Kidney (tissue), 14 donors: Measurements from ENCODE around the gene TTC24. TPM values are rescaled to one million over a fixed set of nuclear protein-coding genes. Genes with fewer than 3 reads are reported as not detected.

Experiments used
- DNase-seq, 5 donors: peaks; one replicate each; pipeline ENCODE4 v3.0.0-alpha.2; 2013 to 2020
- FAIRE-seq: peaks from 2 replicates; lab custom pipeline; 2012; peaks lifted over from hg19 to GRCh38; lab: Jason Lieb, UNC
- H3K27ac ChIP-seq, 2 donors: one replicate each; pipeline ENCODE4 v1.7.0; 2013; ENCODE audit warnings: low read depth in 2 of 2, low read length in 2 of 2, inconsistent platforms in 1 of 2
- H3K27me3 ChIP-seq: one replicate; pipeline ENCODE4 v1.7.1; 2013; ENCODE audit warnings: low read length, inconsistent platforms; ENCODE audit not compliant: control insufficient read depth, insufficient read depth
- H3K36me3 ChIP-seq, 3 donors: one replicate each; pipeline versions ENCODE4 v1.7.0 to v1.7.1; 2013; ENCODE audit warnings: low read length in 3 of 3, control low read depth in 1 of 3, inconsistent platforms in 1 of 3; ENCODE audit not compliant: insufficient read depth in 3 of 3, control insufficient read depth in 2 of 3
- H3K4me1 ChIP-seq, 3 donors: one replicate each; pipeline versions ENCODE4 v1.7.0 to v1.7.1; 2013; ENCODE audit warnings: low read length in 3 of 3, inconsistent platforms in 1 of 3, low read depth in 1 of 3; ENCODE audit not compliant: control insufficient read depth in 2 of 3, insufficient read depth in 2 of 3
- H3K4me3 ChIP-seq, 3 donors: one replicate each; pipeline versions ENCODE4 v1.7.0 to v1.8.1; 2013; ENCODE audit warnings: low read length in 3 of 3, control low read depth in 1 of 3, inconsistent platforms in 1 of 3
- H3K9ac ChIP-seq, 3 donors: one replicate each; pipeline versions ENCODE4 v1.7.0 to v1.7.1; 2013; ENCODE audit warnings: low read length in 3 of 3, control low read depth in 1 of 3, inconsistent platforms in 1 of 3
- H3K9me3 ChIP-seq, 3 donors: one replicate each; pipeline versions ENCODE4 v1.7.0 to v1.7.1; 2013; ENCODE audit warnings: low read length in 3 of 3, control low read depth in 1 of 3, inconsistent platforms in 1 of 3; ENCODE audit not compliant: control insufficient read depth in 2 of 3, insufficient read depth in 1 of 3
- CTCF ChIP-seq: IDR thresholded peaks from 3 replicates; pipeline ENCODE4 v1.5.1; 2012; ENCODE audit warnings: mild to moderate bottlenecking, moderate library complexity, borderline replicate concordance; ENCODE audit not compliant: insufficient read depth; ENCODE audit errors: extremely low read depth
- intact Hi-C: fragments of 100-400 bp; cut with DNase I; formaldehyde crosslinking; loops from one replicate; pipeline ENCODE4 v1.11.1; 2022
- polyA plus RNA-seq: library from polyadenylated mRNA; stranded (reverse); fragments of 350-450 nt; fragmentation: Illumina TruSeq; extraction: RNeasy Lipid Tissue Mini Kit (QIAGEN cat#74804); gene quantifications from one replicate; pipeline ENCODE4 v1.2.3, GENCODE V29; 2014; ENCODE audit warnings: low read depth, low replicate concordance; ENCODE audit not compliant: insufficient read depth
- total RNA-seq: library from RNA; stranded (reverse); fragmentation: NEBNext Ultra II Directional; extraction: Animal tissue kit (Norgen Biotek cat#: 25700); gene quantifications from one replicate; pipeline ENCODE4 v1.2.1, GENCODE V29; 2021
- donor health status: control.
- donor health status: control.
- donor health status: control.
- donor health status: control.
- donor health status: control.
- donor health status: DM: yes; HTN: yes; CAD: no.
- donor health status: Normal renal cell carcinoma (clear cell type).

TTC24 gene
- total and polyA plus RNA-seq, 2 donors from 2014 or later = 0.57 TPM; not detected in 1

GRCh38 chr1:156565519-156565918 is 14.0 kb upstream of the TTC24 start:
- no peaks in the 10 kb centered on the region for H3K36me3 ChIP-seq
- H3K27ac ChIP-seq = no peak overlapping the region
- H3K27me3 ChIP-seq = no peaks in the 10 kb centered on the region
- TF ChIP-seq CTCF = no peak
- H3K9me3 ChIP-seq = no peaks in the 10 kb centered on the region
- intact Hi-C loops = no loop called here
- H3K4me3 ChIP-seq = no peak overlapping the region
- H3K4me1 ChIP-seq = no peaks in the 10 kb centered on the region
- FAIRE-seq (no peak), DNase-seq (no peak)
- H3K9ac ChIP-seq = no peak overlapping the region

GRCh38 chr1:156566436-156566835 is 13.1 kb upstream of the TTC24 start:
- Histone ChIP-seq H3K9me3 (no peaks in the 10 kb centered on the region), H3K4me1 (no peaks in the 10 kb centered on the region), H3K36me3 (no peaks in the 10 kb centered on the region), H3K4me3 (no peak overlapping the region), H3K27ac (no peak overlapping the region), H3K9ac (no peak overlapping the region), H3K27me3 (no peaks in the 10 kb centered on the region)
- no peak for TF ChIP-seq CTCF
- intact Hi-C loops = no loop called here
- no peak for DNase-seq
- FAIRE-seq = no peak

GRCh38 chr1:156571261-156571852 is 8.2 kb upstream of the TTC24 start:
- peak in 2 of 5 donors; percentile 40 to 69 for DNase-seq
- Histone ChIP-seq H3K36me3 (no peaks in the 10 kb centered on the region), H3K4me1 (peaks cover 0 to 2% (median 0%) of the 10 kb centered on the region in 3 donors), H3K9me3 (no peaks in the 10 kb centered on the region), H3K27ac (no peak overlapping the region), H3K4me3 (peak overlapping the region in 1 of 3 donors; percentile 8), H3K27me3 (no peaks in the 10 kb centered on the region), H3K9ac (peak overlapping the region in 1 of 3 donors; percentile 2)
- no peak for FAIRE-seq
- intact Hi-C loops = no loop called here
- TF ChIP-seq CTCF = no peak
